Type B pancreatic cell (in vitro differentiated cells): Measurements from ENCODE around the gene KLHL22. TPM values are rescaled to one million over a fixed set of nuclear protein-coding genes. Genes with fewer than 3 reads are reported as not detected.
"Not testable (repeated sequence)": the region's sequence is repeated elsewhere in the genome, so short reads cannot be mapped to it uniquely, and the experiment has no call there.

Experiments
- DNase-seq: peaks from one replicate; pipeline ENCODE4 v3.0.0; 2021; ENCODE audit warnings: mixed read lengths; ENCODE audit not compliant: unreplicated experiment; ENCODE audit errors: extremely low spot score
- H3K27ac Mint-ChIP-seq: 2 replicates; pipeline ENCODE4 v1.8.0; 2021; ENCODE audit warnings: mild to moderate bottlenecking, mixed read lengths
- H3K27me3 Mint-ChIP-seq: 2 replicates; pipeline ENCODE4 v1.8.0; 2021; ENCODE audit warnings: mixed read lengths
- H3K36me3 Mint-ChIP-seq: 2 replicates; pipeline ENCODE4 v1.8.0; 2021; ENCODE audit warnings: mixed read lengths
- H3K4me1 Mint-ChIP-seq: one replicate; pipeline ENCODE4 v1.8.0; 2021; ENCODE audit warnings: mixed read lengths; ENCODE audit not compliant: unreplicated experiment
- H3K4me3 Mint-ChIP-seq: 2 replicates; pipeline ENCODE4 v1.8.0; 2021; ENCODE audit warnings: mild to moderate bottlenecking, mixed read lengths
- H3K9me3 Mint-ChIP-seq: 2 replicates; pipeline ENCODE4 v1.8.0; 2021; ENCODE audit warnings: mixed read lengths
- CTCF ChIP-seq: fragments of 200-600 bp; sonication (generic); conservative IDR thresholded peaks from 2 replicates; pipeline ENCODE4 v1.5.0; 2021; ENCODE audit warnings: antibody characterized with exemption, mild to moderate bottlenecking
- total RNA-seq: library from RNA; stranded (reverse); gene quantifications from 2 replicates; pipeline ENCODE4 v1.2.1, GENCODE V29; 2021; ENCODE audit warnings: low replicate concordance

Gene KLHL22
- total RNA-seq, 1 donor from 2014 or later, result 38.8 TPM

DNA sequence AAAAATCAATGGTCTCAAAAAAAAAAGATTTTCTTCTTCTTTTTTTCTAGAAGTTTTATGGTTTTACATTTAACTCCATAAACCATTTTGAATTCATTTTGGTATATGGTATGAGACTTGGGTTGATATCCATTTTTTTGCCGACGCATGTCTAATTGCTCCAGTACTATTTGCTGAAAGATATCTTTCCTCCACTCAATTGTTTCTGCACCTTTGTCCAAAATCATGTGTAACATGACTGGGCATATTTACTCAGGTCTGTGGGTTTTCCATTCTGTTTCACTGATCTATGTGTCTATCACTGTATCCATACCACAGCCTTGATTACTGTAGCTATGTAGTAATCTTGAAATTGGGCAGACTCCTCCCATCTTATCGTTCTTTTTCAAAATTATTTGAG, 42.4 kb downstream of the KLHL22 start:
- DNase-seq, result no peak
- Mint-ChIP-seq H3K9me3 (no peaks in the 10 kb centered on the region), H3K4me3 (no peak overlapping the region), H3K27me3 (no peaks in the 10 kb centered on the region), H3K36me3 (peaks cover 21% of the 10 kb centered on the region), H3K4me1 (peaks cover 12% of the 10 kb centered on the region), H3K27ac (no peak overlapping the region)
- no peak for TF ChIP-seq CTCF

- no peak for DNase-seq
- Mint-ChIP-seq H3K36me3 (peaks cover 21% of the 10 kb centered on the region), H3K27ac (no peak overlapping the region), H3K4me3 (no peak overlapping the region), H3K27me3 (no peaks in the 10 kb centered on the region), H3K4me1 (peaks cover 12% of the 10 kb centered on the region), H3K9me3 (no peaks in the 10 kb centered on the region)
- no peak for TF ChIP-seq CTCF
Observed at GRCh38 chr22:20451920-20452319, 43.7 kb downstream of the KLHL22 start.

GRCh38 chr22:20451129-20451778, 44.3 kb downstream of the KLHL22 start:
- not testable (repeated sequence) for DNase-seq, H3K9me3 Mint-ChIP-seq, H3K27ac Mint-ChIP-seq, H3K4me1 Mint-ChIP-seq, H3K27me3 Mint-ChIP-seq, H3K4me3 Mint-ChIP-seq
- peaks cover 20% of the 10 kb centered on the region for H3K36me3 Mint-ChIP-seq

GRCh38 chr22:20450551-20450906, 45.1 kb downstream of the KLHL22 start:
- no peak overlapping the region for H3K4me3 Mint-ChIP-seq
- no peak for DNase-seq
- H3K27ac Mint-ChIP-seq, result no peak overlapping the region
- no peak for TF ChIP-seq CTCF
- H3K27me3 Mint-ChIP-seq, result no peaks in the 10 kb centered on the region
- H3K36me3 Mint-ChIP-seq, result peaks cover 13% of the 10 kb centered on the region
- H3K4me1 Mint-ChIP-seq, result peaks cover 1% of the 10 kb centered on the region
- no peaks in the 10 kb centered on the region for H3K9me3 Mint-ChIP-seq

- H3K4me1 Mint-ChIP-seq, result no peaks in the 10 kb centered on the region
- peaks cover 9% of the 10 kb centered on the region for H3K36me3 Mint-ChIP-seq
- H3K27ac Mint-ChIP-seq, result no peak overlapping the region
- TF ChIP-seq CTCF, result no peak
- no peaks in the 10 kb centered on the region for H3K27me3 Mint-ChIP-seq
- no peak for DNase-seq
- H3K4me3 Mint-ChIP-seq, result no peak overlapping the region
- no peaks in the 10 kb centered on the region for H3K9me3 Mint-ChIP-seq
Observed at GRCh38 chr22:20449819-20450550, 45.6 kb downstream of the KLHL22 start.

- Mint-ChIP-seq H3K27ac (no peak overlapping the region), H3K27me3 (no peaks in the 10 kb centered on the region), H3K36me3 (peaks cover 12% of the 10 kb centered on the region), H3K4me1 (no peaks in the 10 kb centered on the region), H3K9me3 (no peaks in the 10 kb centered on the region), H3K4me3 (no peak overlapping the region)
- no peak for TF ChIP-seq CTCF
- no peak for DNase-seq
Observed at GRCh38 chr22:20448630-20449029, 47.0 kb downstream of the KLHL22 start.
